ENCODE measurements around the gene BEND6.
"Not testable (repeated sequence)": the region's sequence is repeated elsewhere in the genome, so short reads cannot be mapped to it uniquely, and the experiment has no call there.

The BEND6 gene

GRCh38 chr6:57024321-57024720 is 69.4 kb downstream of the BEND6 start:
- no peaks in the 10 kb centered on the region for H3K4me1 ChIP-seq (ENCODE audit: control insufficient read depth, insufficient read depth, low read length)
- H3K9me3 ChIP-seq (ENCODE audit: control insufficient read depth, low read length): no peaks in the 10 kb centered on the region
- H3K36me3 ChIP-seq (ENCODE audit: control insufficient read depth, insufficient read depth, low read length): no peaks in the 10 kb centered on the region
- H3K27me3 ChIP-seq (ENCODE audit: control insufficient read depth, insufficient read depth, low read length): no peaks in the 10 kb centered on the region
- no peak overlapping the region for H3K9ac ChIP-seq (ENCODE audit: low read length)
- no peak overlapping the region for H3K4me3 ChIP-seq (ENCODE audit: low read length)

DNA sequence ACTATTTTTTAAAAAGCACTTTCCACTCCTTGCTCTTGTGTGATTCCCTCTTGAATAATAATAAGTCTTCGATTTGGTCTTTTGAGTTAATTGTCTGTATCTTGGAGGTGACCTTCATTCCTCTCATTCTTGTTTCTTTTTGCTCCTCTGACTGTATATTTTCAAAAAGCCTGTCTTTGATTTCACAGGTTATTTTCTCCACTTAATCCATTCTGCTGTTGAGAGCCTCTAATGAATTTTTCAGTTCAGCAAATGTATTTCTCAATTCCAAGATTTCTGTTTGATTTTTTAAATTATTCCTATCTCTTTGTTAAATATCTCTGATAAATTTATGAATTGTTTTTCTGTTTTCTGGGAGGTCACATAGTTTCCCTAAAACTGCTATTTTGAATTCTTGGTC is 69.9 kb downstream of the BEND6 start:
- H3K36me3 ChIP-seq (ENCODE audit: control insufficient read depth, insufficient read depth, low read length): no peaks in the 10 kb centered on the region

GRCh38 chr6:57026001-57026400 is 71.1 kb downstream of the BEND6 start:
- no peaks in the 10 kb centered on the region for H3K36me3 ChIP-seq (ENCODE audit: control insufficient read depth, insufficient read depth, low read length)
- no peaks in the 10 kb centered on the region for H3K27me3 ChIP-seq (ENCODE audit: control insufficient read depth, insufficient read depth, low read length)
- no peaks in the 10 kb centered on the region for H3K4me1 ChIP-seq (ENCODE audit: control insufficient read depth, insufficient read depth, low read length)
- no peak overlapping the region for H3K4me3 ChIP-seq (ENCODE audit: low read length)
- H3K9me3 ChIP-seq (ENCODE audit: control insufficient read depth, low read length): no peaks in the 10 kb centered on the region
- no peak overlapping the region for H3K9ac ChIP-seq (ENCODE audit: low read length)

More for the DNA sequence above, 69.9 kb downstream of the BEND6 start:
- Histone ChIP-seq H3K9me3 (ENCODE audit: control insufficient read depth, low read length) (no peaks in the 10 kb centered on the region), H3K9ac (ENCODE audit: low read length) (no peak overlapping the region), H3K4me3 (ENCODE audit: low read length) (no peak overlapping the region), H3K27me3 (ENCODE audit: control insufficient read depth, insufficient read depth, low read length) (no peaks in the 10 kb centered on the region), H3K4me1 (ENCODE audit: control insufficient read depth, insufficient read depth, low read length) (no peaks in the 10 kb centered on the region)

- Histone ChIP-seq H3K4me1 (ENCODE audit: control insufficient read depth, insufficient read depth, low read length) (no peaks in the 10 kb centered on the region), H3K9me3 (ENCODE audit: control insufficient read depth, low read length) (no peaks in the 10 kb centered on the region), H3K9ac (ENCODE audit: low read length) (no peak overlapping the region), H3K4me3 (ENCODE audit: low read length) (no peak overlapping the region), H3K36me3 (ENCODE audit: control insufficient read depth, insufficient read depth, low read length) (no peaks in the 10 kb centered on the region), H3K27me3 (ENCODE audit: control insufficient read depth, insufficient read depth, low read length) (no peaks in the 10 kb centered on the region)
These were observed 72.4 kb downstream of the BEND6 start for GRCh38 chr6:57027301-57027700.

DNA sequence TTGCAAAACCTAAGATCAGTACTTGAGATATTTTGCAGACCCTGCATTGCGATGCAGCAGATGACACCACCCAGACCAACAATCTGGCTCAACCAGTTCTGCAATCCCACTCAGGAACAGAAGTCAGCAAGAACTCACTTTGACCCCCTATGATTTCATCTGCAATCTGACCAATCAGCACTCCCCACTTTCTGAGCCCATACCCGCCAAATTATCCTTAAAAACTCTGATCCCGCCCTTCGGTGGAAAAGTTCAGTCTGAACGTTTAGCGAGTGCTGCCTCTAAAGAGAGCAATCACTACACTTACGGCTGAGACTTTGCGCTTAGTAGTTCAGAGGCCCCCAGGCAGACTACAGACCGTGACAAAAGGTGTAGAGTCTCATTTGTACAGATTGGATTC is 74.3 kb downstream of the BEND6 start:
- Histone ChIP-seq H3K9ac (ENCODE audit: low read length) (no peak overlapping the region), H3K4me3 (ENCODE audit: low read length) (no peak overlapping the region), H3K27me3 (ENCODE audit: control insufficient read depth, insufficient read depth, low read length) (no peaks in the 10 kb centered on the region), H3K36me3 (ENCODE audit: control insufficient read depth, insufficient read depth, low read length) (no peaks in the 10 kb centered on the region), H3K4me1 (ENCODE audit: control insufficient read depth, insufficient read depth, low read length) (no peaks in the 10 kb centered on the region), H3K9me3 (ENCODE audit: control insufficient read depth, low read length) (no peaks in the 10 kb centered on the region)

DNA sequence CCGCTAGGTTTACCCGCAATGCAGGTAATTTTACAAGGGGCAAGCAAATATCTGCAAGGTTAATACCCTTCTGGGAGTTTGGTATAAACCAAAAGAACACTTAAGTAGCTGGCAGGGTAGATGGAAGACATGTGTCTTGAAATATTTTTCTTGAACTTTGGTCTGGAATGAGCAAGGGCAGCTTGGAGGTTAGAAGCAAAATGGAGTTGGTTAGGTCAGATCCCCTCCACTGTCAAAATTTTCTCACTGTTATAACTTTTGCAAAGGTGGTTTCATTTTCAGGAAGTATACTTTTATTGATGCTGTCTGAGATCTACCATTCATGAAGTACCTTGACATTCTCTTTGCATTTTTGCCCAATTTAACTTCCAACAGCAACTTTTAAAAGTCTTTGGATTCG is 78.3 kb downstream of the BEND6 start:
- Histone ChIP-seq H3K9me3 (ENCODE audit: control insufficient read depth, low read length) (no peaks in the 10 kb centered on the region), H3K9ac (ENCODE audit: low read length) (no peak overlapping the region), H3K4me1 (ENCODE audit: control insufficient read depth, insufficient read depth, low read length) (no peaks in the 10 kb centered on the region), H3K4me3 (ENCODE audit: low read length) (no peak overlapping the region), H3K27me3 (ENCODE audit: control insufficient read depth, insufficient read depth, low read length) (no peaks in the 10 kb centered on the region), H3K36me3 (ENCODE audit: control insufficient read depth, insufficient read depth, low read length) (no peaks in the 10 kb centered on the region)

DNA sequence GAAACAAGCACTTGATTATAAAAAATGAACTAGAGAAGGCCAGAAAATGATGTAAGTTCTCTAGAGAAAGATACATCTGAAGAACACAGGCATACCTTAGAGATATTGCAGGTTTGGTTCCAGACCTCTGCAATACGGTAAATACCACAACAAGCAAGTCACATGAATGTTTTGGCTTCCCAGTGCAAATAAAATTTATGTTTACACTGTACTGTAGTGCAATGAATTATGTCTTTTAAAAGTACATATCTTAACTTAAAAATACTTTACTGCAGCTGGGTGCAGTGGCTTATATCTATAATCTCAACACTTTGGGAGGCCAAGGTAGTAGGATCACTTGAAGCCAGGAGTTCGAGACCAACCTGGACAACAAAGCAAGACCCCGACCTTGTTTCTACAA is 80.6 kb downstream of the BEND6 start:
- Histone ChIP-seq H3K9ac (ENCODE audit: low read length) (no peak overlapping the region), H3K4me1 (ENCODE audit: control insufficient read depth, insufficient read depth, low read length) (no peaks in the 10 kb centered on the region), H3K4me3 (ENCODE audit: low read length) (no peak overlapping the region), H3K36me3 (ENCODE audit: control insufficient read depth, insufficient read depth, low read length) (no peaks in the 10 kb centered on the region), H3K27me3 (ENCODE audit: control insufficient read depth, insufficient read depth, low read length) (no peaks in the 10 kb centered on the region), H3K9me3 (ENCODE audit: control insufficient read depth, low read length) (no peaks in the 10 kb centered on the region)

- H3K9me3 ChIP-seq (ENCODE audit: control insufficient read depth, low read length): no peaks in the 10 kb centered on the region
- no peak overlapping the region for H3K9ac ChIP-seq (ENCODE audit: low read length)
- H3K4me3 ChIP-seq (ENCODE audit: low read length): no peak overlapping the region
- no peaks in the 10 kb centered on the region for H3K4me1 ChIP-seq (ENCODE audit: control insufficient read depth, insufficient read depth, low read length)
- no peaks in the 10 kb centered on the region for H3K27me3 ChIP-seq (ENCODE audit: control insufficient read depth, insufficient read depth, low read length)
- no peaks in the 10 kb centered on the region for H3K36me3 ChIP-seq (ENCODE audit: control insufficient read depth, insufficient read depth, low read length)
These were observed 84.0 kb downstream of the BEND6 start for GRCh38 chr6:57038906-57039305.

- no peak overlapping the region for H3K4me3 ChIP-seq (ENCODE audit: low read length)
- H3K4me1 ChIP-seq (ENCODE audit: control insufficient read depth, insufficient read depth, low read length): no peaks in the 10 kb centered on the region
These were observed 85.1 kb downstream of the BEND6 start for GRCh38 chr6:57040011-57040410.

DNA sequence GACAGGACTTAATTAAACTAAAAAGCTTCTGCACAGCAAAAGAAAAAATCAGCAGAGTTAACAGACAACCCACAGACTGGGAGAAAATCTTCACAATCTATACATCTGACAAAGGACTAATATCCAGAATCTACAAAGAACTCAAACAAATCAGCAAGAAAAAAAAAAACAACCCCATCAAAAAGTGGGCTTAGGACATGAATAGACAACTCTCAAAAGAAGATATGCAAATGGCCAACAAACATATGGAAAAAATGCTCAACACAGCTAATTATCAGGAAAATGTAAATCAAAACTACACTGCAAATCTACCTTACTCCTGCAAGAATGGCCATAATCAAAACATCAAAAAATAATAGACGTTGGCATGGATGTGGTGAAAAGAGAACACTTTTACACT is 89.2 kb downstream of the BEND6 start:
- H3K9me3 ChIP-seq (ENCODE audit: control insufficient read depth, low read length); H3K27me3 ChIP-seq (ENCODE audit: control insufficient read depth, insufficient read depth, low read length); H3K36me3 ChIP-seq (ENCODE audit: control insufficient read depth, insufficient read depth, low read length); H3K4me3 ChIP-seq (ENCODE audit: low read length); H3K4me1 ChIP-seq (ENCODE audit: control insufficient read depth, insufficient read depth, low read length); H3K9ac ChIP-seq (ENCODE audit: low read length): not testable (repeated sequence)

More at GRCh38 chr6:57040011-57040410, 85.1 kb downstream of the BEND6 start:
- Histone ChIP-seq H3K9ac (ENCODE audit: low read length) (no peak overlapping the region), H3K9me3 (ENCODE audit: control insufficient read depth, low read length) (no peaks in the 10 kb centered on the region), H3K27me3 (ENCODE audit: control insufficient read depth, insufficient read depth, low read length) (no peaks in the 10 kb centered on the region), H3K36me3 (ENCODE audit: control insufficient read depth, insufficient read depth, low read length) (no peaks in the 10 kb centered on the region)

DNA sequence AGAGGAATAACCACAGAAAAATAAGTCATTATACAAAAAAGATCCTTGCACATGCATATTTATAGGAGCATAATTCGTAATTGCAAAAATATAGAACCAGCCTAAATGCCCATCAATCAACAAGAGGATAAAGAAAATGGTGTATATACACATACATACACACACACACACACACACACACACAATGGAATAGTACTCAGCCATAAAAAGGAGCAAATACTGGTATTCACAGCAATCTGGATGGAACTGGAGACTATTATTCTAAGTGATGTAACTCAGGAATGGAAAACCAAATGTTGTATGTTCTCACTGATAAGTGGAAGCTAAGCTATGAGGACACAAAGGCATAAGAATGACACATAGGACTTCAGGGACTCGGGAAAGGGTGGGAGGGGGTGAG is 89.7 kb downstream of the BEND6 start:
- Histone ChIP-seq H3K9ac (ENCODE audit: low read length) (no peak overlapping the region), H3K4me3 (ENCODE audit: low read length) (no peak overlapping the region), H3K36me3 (ENCODE audit: control insufficient read depth, insufficient read depth, low read length) (no peaks in the 10 kb centered on the region), H3K9me3 (ENCODE audit: control insufficient read depth, low read length) (no peaks in the 10 kb centered on the region), H3K27me3 (ENCODE audit: control insufficient read depth, insufficient read depth, low read length) (no peaks in the 10 kb centered on the region), H3K4me1 (ENCODE audit: control insufficient read depth, insufficient read depth, low read length) (no peaks in the 10 kb centered on the region)

- peak within 1 kb of the TSS; percentile 28 for H3K9ac ChIP-seq (ENCODE audit: low read length)
- not testable (repeated sequence) for H3K36me3 ChIP-seq (ENCODE audit: control insufficient read depth, insufficient read depth, low read length); H3K27me3 ChIP-seq (ENCODE audit: control insufficient read depth, insufficient read depth, low read length); H3K9me3 ChIP-seq (ENCODE audit: control insufficient read depth, low read length); H3K4me1 ChIP-seq (ENCODE audit: control insufficient read depth, insufficient read depth, low read length)
- H3K4me3 ChIP-seq (ENCODE audit: low read length): peak within 1 kb of the TSS; percentile 60
These were observed 91.7 kb downstream of the BEND6 start, which contains the start of gene KIAA1586 for GRCh38 chr6:57046332-57047256. Gene KIAA1586 (plus strand): TSS chr6:57046693. CDS start chr6:57046756, 63 bp downstream.

Measured in mucosa of stomach (tissue), 1 donor.